T47D (cell line): Measurements from ENCODE around the gene TSPAN11.
"Not testable (repeated sequence)": the region's sequence is repeated elsewhere in the genome, so short reads cannot be mapped to it uniquely, and the experiment has no call there.

Experiments
- DNase-seq, 2 experiments: peaks; one replicate each; pipeline versions ENCODE4 v3.0.0 to v3.0.0-alpha.2; 2011 to 2012; ENCODE audit warnings: low read depth in 1 of 2, low spot score in 1 of 2
- JUND ChIP-seq: IDR thresholded peaks from 2 replicates; pipeline ENCODE4 v1.6.1; 2012; ENCODE audit warnings: low read depth
- in situ Hi-C: cut with HindIII; loops from 2 replicates; pipeline ENCODE4 v1.10.0; 2016; ENCODE audit warnings: low sequenced_read_pairs, low pct_unique_long_range_greater_than_20kb

Gene TSPAN11

GRCh38 chr12:31016057-31016456, 89.5 kb downstream of the TSPAN11 start:
- no peak for DNase-seq
- TF ChIP-seq JUND, result no peak
- in situ Hi-C loops, result no loop called here

- no peak for TF ChIP-seq JUND
- in situ Hi-C loops, result no loop called here
- no peak for DNase-seq
Observed at GRCh38 chr12:31017535-31017934, 91.0 kb downstream of the TSPAN11 start.

GRCh38 chr12:31018106-31018789, 91.7 kb downstream of the TSPAN11 start:
- no peak for TF ChIP-seq JUND
- in situ Hi-C loops, result no loop called here
- no peak for DNase-seq

- no peak for TF ChIP-seq JUND
- DNase-seq, result no peak
- in situ Hi-C loops, result no loop called here
Observed at GRCh38 chr12:31018790-31019505, 92.4 kb downstream of the TSPAN11 start.

- in situ Hi-C loops, result no loop called here
- no peak for TF ChIP-seq JUND
- no peak for DNase-seq
Observed at GRCh38 chr12:31019561-31019960, 93.0 kb downstream of the TSPAN11 start.

- no peak for TF ChIP-seq JUND
Observed at GRCh38 chr12:31019976-31020375, 93.4 kb downstream of the TSPAN11 start.

GRCh38 chr12:31020385-31021166, 94.0 kb downstream of the TSPAN11 start:
- DNase-seq, result no peak
- no peak for TF ChIP-seq JUND
- in situ Hi-C loops, result no loop called here

More at GRCh38 chr12:31019976-31020375, 93.4 kb downstream of the TSPAN11 start:
- in situ Hi-C loops, result no loop called here
- DNase-seq, result no peak

- TF ChIP-seq JUND, result no peak
- no peak for DNase-seq
- in situ Hi-C loops, result no loop called here
Observed at GRCh38 chr12:31021181-31021580, 94.6 kb downstream of the TSPAN11 start.

- peak in 1 of 2 experiments; percentile 62 for DNase-seq
- in situ Hi-C loops, result no loop called here
- TF ChIP-seq JUND, result no peak
Observed at GRCh38 chr12:31021809-31022494, 95.4 kb downstream of the TSPAN11 start.

GRCh38 chr12:31023271-31023724, 96.8 kb downstream of the TSPAN11 start:
- in situ Hi-C loops, result no loop called here
- no peak for DNase-seq
- no peak for TF ChIP-seq JUND

GRCh38 chr12:31026202-31026601, 99.7 kb downstream of the TSPAN11 start:
- in situ Hi-C loops, result no loop called here
- DNase-seq, result no peak
- TF ChIP-seq JUND, result no peak

GRCh38 chr12:31027006-31027405, 100.5 kb downstream of the TSPAN11 start:
- peak in 1 of 2 experiments; percentile 27 for DNase-seq
- in situ Hi-C loops, result not testable (repeated sequence)

- in situ Hi-C loops, result no loop called here
- TF ChIP-seq JUND, result no peak
- DNase-seq, result no peak
Observed at GRCh38 chr12:31029468-31029867, 102.9 kb downstream of the TSPAN11 start.
